Fibroblast of lung (primary cell): ENCODE data around the gene PRRT1. TPM values are rescaled to one million over a fixed set of nuclear protein-coding genes. Genes with fewer than 3 reads are reported as not detected.

Experiments used
- DNase-seq, 2 donors: peaks; one replicate each; pipeline versions ENCODE4 v3.0.0 to v3.0.0-alpha.2; 2010; ENCODE audit warnings: low read depth in 2 of 2
- H2AFZ ChIP-seq: 2 replicates; pipeline ENCODE4 v1.5.1; 2012; ENCODE audit warnings: low read length, control low read depth, inconsistent platforms
- H3K27ac ChIP-seq: 2 replicates; pipeline ENCODE4 v1.5.1; 2011; ENCODE audit warnings: low read length, control low read depth; ENCODE audit not compliant: insufficient read depth
- H3K27me3 ChIP-seq: 2 replicates; pipeline ENCODE4 v1.5.1; 2011; ENCODE audit warnings: mild to moderate bottlenecking, low read length; ENCODE audit not compliant: control insufficient read depth, insufficient read depth
- H3K36me3 ChIP-seq: 2 replicates; pipeline ENCODE4 v1.5.1; 2011; ENCODE audit warnings: low read length; ENCODE audit not compliant: control insufficient read depth, insufficient read depth
- H3K4me1 ChIP-seq: 2 replicates; pipeline ENCODE4 v1.5.1; 2011; ENCODE audit warnings: low read length; ENCODE audit not compliant: control insufficient read depth, insufficient read depth; ENCODE audit errors: extremely low read depth
- H3K4me2 ChIP-seq: 2 replicates; pipeline ENCODE4 v1.5.1; 2011; ENCODE audit warnings: low read length, control low read depth; ENCODE audit not compliant: insufficient read depth; ENCODE audit errors: extremely low read depth
- H3K4me3 ChIP-seq, 4 experiments: fragments of 200-600 bp in 1 of 4; sonication (generic) in 1 of 4; replicated peaks in 1 of 4; 2 replicates each; pipeline ENCODE4 v1.5.1; 2011 to 2016; ENCODE audit warnings: low read length in 4 of 4, low read depth in 3 of 4, mild to moderate bottlenecking in 3 of 4, control low read depth in 2 of 4, inconsistent platforms in 1 of 4, mixed read lengths in 1 of 4; ENCODE audit not compliant: insufficient read depth in 1 of 4; ENCODE audit errors: control extremely low read depth in 1 of 4
- H3K79me2 ChIP-seq: 2 replicates; pipeline ENCODE4 v1.5.1; 2012; ENCODE audit warnings: mild to moderate bottlenecking, low read length, inconsistent platforms; ENCODE audit not compliant: control insufficient read depth, insufficient read depth
- H3K9ac ChIP-seq: 2 replicates; pipeline ENCODE4 v1.5.1; 2011; ENCODE audit warnings: mild to moderate bottlenecking, low read length, control low read depth; ENCODE audit not compliant: insufficient read depth
- H3K9me3 ChIP-seq: 2 replicates; pipeline ENCODE4 v1.5.1; 2012; ENCODE audit warnings: low read depth, low read length; ENCODE audit not compliant: control insufficient read depth, insufficient read depth
- H4K20me1 ChIP-seq: 2 replicates; pipeline ENCODE4 v1.5.1; 2011; ENCODE audit warnings: low read length; ENCODE audit not compliant: control insufficient read depth, insufficient read depth; ENCODE audit errors: extremely low read depth
- CTCF ChIP-seq, 2 donors: IDR thresholded peaks in 1 of 2; conservative IDR thresholded peaks in 1 of 2; 1 replicate in 1 of 2; 2 replicates in 1 of 2; pipeline ENCODE4 v1.5.1; 2011 to 2012; ENCODE audit warnings: low read length in 2 of 2, control low read depth in 1 of 2, inconsistent platforms in 1 of 2, low read depth in 1 of 2, mild to moderate bottlenecking in 1 of 2
- EZH2 ChIP-seq: IDR thresholded peaks from 2 replicates; pipeline ENCODE4 v1.5.1; 2012; ENCODE audit warnings: low read length, control low read depth, mild to moderate bottlenecking; ENCODE audit errors: missing control alignments
- polyA plus RNA-seq, 2 donors: library from polyadenylated mRNA; depleted of rRNA in 1 of 2; stranded (reverse) in 1 of 2; unstranded in 1 of 2; fragments of >200 nt; gene quantifications; 2 replicates each; pipeline ENCODE4 v1.2.1, GENCODE V29; 2011 to 2012; ENCODE audit warnings: missing spikeins in 1 of 2
- total RNA-seq: library from RNA; depleted of rRNA; stranded (reverse); fragments of >200 nt; gene quantifications from 2 replicates; pipeline ENCODE4 v1.2.1, GENCODE V29; 2014

Gene PRRT1
- total and polyA plus RNA-seq, 2 donors (not counting 1 experiment from before 2014, with no cell fraction given): 0.33 to 0.73 TPM

- peaks cover 31% of the 10 kb centered on the region for H3K79me2 ChIP-seq
- H3K36me3 ChIP-seq: peaks cover 20% of the 10 kb centered on the region
- H3K27ac ChIP-seq: no peak overlapping the region
- TF ChIP-seq CTCF (conservative IDR thresholded peaks at IDR 0.05 in 1 of 2, IDR thresholded peaks at IDR 0.05 in 1 of 2; ENCODE audit: low read depth in 1 of 2, low read length in 2 of 2): no peak
- no peak for TF ChIP-seq EZH2
- peaks cover 16% of the 10 kb centered on the region for H3K4me1 ChIP-seq
- H3K4me2 ChIP-seq: no peak overlapping the region
- H3K27me3 ChIP-seq: no peaks in the 10 kb centered on the region
- H4K20me1 ChIP-seq: no peaks in the 10 kb centered on the region
- DNase-seq: no peak
- no peaks in the 10 kb centered on the region for H3K9me3 ChIP-seq
- H2AFZ ChIP-seq: no peak overlapping the region
- H3K4me3 ChIP-seq: no peak overlapping the region
- H3K9ac ChIP-seq: no peak overlapping the region
Observed at GRCh38 chr6:32173051-32173727, 21.4 kb upstream of the PRRT1 start.

GRCh38 chr6:32171234-32171633 lies 19.5 kb upstream of the PRRT1 start:
- Histone ChIP-seq H3K27me3 (no peaks in the 10 kb centered on the region), H3K9ac (no peak overlapping the region), H3K4me1 (peaks cover 8% of the 10 kb centered on the region), H3K79me2 (peaks cover 31% of the 10 kb centered on the region), H3K4me2 (no peak overlapping the region), H3K36me3 (peaks cover 31% of the 10 kb centered on the region), H3K9me3 (no peaks in the 10 kb centered on the region), H3K4me3 (no peak overlapping the region), H4K20me1 (no peaks in the 10 kb centered on the region), H3K27ac (no peak overlapping the region), H2AFZ (no peak overlapping the region)
- no peak for DNase-seq
- TF ChIP-seq EZH2 (no peak), CTCF (conservative IDR thresholded peaks at IDR 0.05 in 1 of 2, IDR thresholded peaks at IDR 0.05 in 1 of 2; ENCODE audit: low read depth in 1 of 2, low read length in 2 of 2) (no peak)

- H3K36me3 ChIP-seq: peaks cover 33% of the 10 kb centered on the region
- no peak for DNase-seq
- H3K9me3 ChIP-seq: no peaks in the 10 kb centered on the region
Observed at GRCh38 chr6:32170294-32170693, 18.6 kb upstream of the PRRT1 start.

More at GRCh38 chr6:32170294-32170693, 18.6 kb upstream of the PRRT1 start:
- H4K20me1 ChIP-seq: no peaks in the 10 kb centered on the region
- TF ChIP-seq CTCF (conservative IDR thresholded peaks at IDR 0.05 in 1 of 2, IDR thresholded peaks at IDR 0.05 in 1 of 2; ENCODE audit: low read depth in 1 of 2, low read length in 2 of 2) (no peak), EZH2 (no peak)
- H3K9ac ChIP-seq: no peak overlapping the region
- H3K4me3 ChIP-seq: no peak overlapping the region
- H3K4me1 ChIP-seq: peaks cover 7% of the 10 kb centered on the region
- H3K79me2 ChIP-seq: peaks cover 25% of the 10 kb centered on the region
- H3K27me3 ChIP-seq: no peaks in the 10 kb centered on the region
- no peak overlapping the region for H2AFZ ChIP-seq
- H3K27ac ChIP-seq: no peak overlapping the region
- H3K4me2 ChIP-seq: no peak overlapping the region
